GM18511 (cell line): ENCODE measurements around the gene CACNB1.
"Not testable (repeated sequence)": the region's sequence is repeated elsewhere in the genome, so short reads cannot be mapped to it uniquely, and the experiment has no call there.

Source experiments
- ATAC-seq: cut with Tn5 transposase; IDR thresholded peaks from one replicate; pipeline ENCODE4 v1.9.1; 2021; ENCODE audit warnings: mild to moderate bottlenecking, moderate library complexity; ENCODE audit not compliant: unreplicated experiment

The CACNB1 gene

GRCh38 chr17:39177256-39177655, 20.2 kb downstream of the CACNB1 start:
- ATAC-seq: no peak

GRCh38 chr17:39175695-39176093, 21.8 kb downstream of the CACNB1 start:
- no peak for ATAC-seq

- no peak for ATAC-seq
Measured at GRCh38 chr17:39174920-39175694, 22.4 kb downstream of the CACNB1 start.

- ATAC-seq: no peak
Measured at GRCh38 chr17:39173526-39174274, 23.8 kb downstream of the CACNB1 start.

- no peak for ATAC-seq
Measured at GRCh38 chr17:39173080-39173479, 24.4 kb downstream of the CACNB1 start.

- ATAC-seq: no peak
Measured at GRCh38 chr17:39171933-39172332, 25.5 kb downstream of the CACNB1 start.

- no peak for ATAC-seq
Measured at GRCh38 chr17:39170558-39170957, 26.9 kb downstream of the CACNB1 start.

- ATAC-seq: no peak
Measured at GRCh38 chr17:39170109-39170508, 27.4 kb downstream of the CACNB1 start.

GRCh38 chr17:39169518-39169917, 28.0 kb downstream of the CACNB1 start:
- ATAC-seq: no peak

- ATAC-seq: no peak
Measured at GRCh38 chr17:39169101-39169500, 28.4 kb downstream of the CACNB1 start.

GRCh38 chr17:39168503-39168902, 29.0 kb downstream of the CACNB1 start:
- ATAC-seq: not testable (repeated sequence)

GRCh38 chr17:39167476-39167875, 30.0 kb downstream of the CACNB1 start:
- ATAC-seq: no peak

GRCh38 chr17:39166437-39167335, 30.8 kb downstream of the CACNB1 start:
- no peak for ATAC-seq

GRCh38 chr17:39165841-39166349, 31.6 kb downstream of the CACNB1 start, which contains the start of gene ARL5C:
Gene ARL5C, minus strand, starts transcription at chr17:39166161. Its CDS starts 401 bp downstream, at chr17:39165760.
- ATAC-seq: no peak

- ATAC-seq: no peak
Measured at GRCh38 chr17:39165178-39165840, 32.2 kb downstream of the CACNB1 start.

- peak; percentile 76 for ATAC-seq
Measured at GRCh38 chr17:39164675-39165143, 32.8 kb downstream of the CACNB1 start.

- ATAC-seq: no peak
Measured at GRCh38 chr17:39161962-39162361, 35.5 kb downstream of the CACNB1 start.

- no peak for ATAC-seq
Measured at GRCh38 chr17:39158623-39159022, 38.8 kb downstream of the CACNB1 start.

- no peak for ATAC-seq
Measured at GRCh38 chr17:39156491-39156890, 41.0 kb downstream of the CACNB1 start.

- no peak for ATAC-seq
Measured at GRCh38 chr17:39155654-39156053, 41.8 kb downstream of the CACNB1 start.
